Measurements from ENCODE around the gene VPS8.

The VPS8 gene

GRCh38 chr3:184784731-184785500 is 27.1 kb upstream of the VPS8 start:
- TF ChIP-seq ZBTB48 (tag by site-specific recombination; IDR thresholded peaks at IDR 0.05) (no peak), SCRT2 (tag by site-specific recombination; IDR thresholded peaks at IDR 0.05) (no peak), ZBTB6 (tag by site-specific recombination; IDR thresholded peaks at IDR 0.05) (no peak), KLF8 (tag by site-specific recombination; IDR thresholded peaks at IDR 0.05) (no peak), INSM2 (tag by site-specific recombination; IDR thresholded peaks at IDR 0.05) (no peak), ZNF391 (tag by site-specific recombination; IDR thresholded peaks at IDR 0.05; ENCODE audit: borderline replicate concordance, low read depth) (no peak), ZNF214 (tag by site-specific recombination; IDR thresholded peaks at IDR 0.05; ENCODE audit: borderline replicate concordance) (no peak)
- Histone ChIP-seq H3K4me1 (ENCODE audit: control insufficient read depth, insufficient read depth, low read length) (no peaks in the 10 kb centered on the region), H3K9me3 (ENCODE audit: control insufficient read depth, insufficient read depth, low read depth, low read length) (no peaks in the 10 kb centered on the region), H3K4me3 (ENCODE audit: low read depth, low read length) (no peak overlapping the region), H3K27ac (ENCODE audit: extremely low read depth, low read depth, low read length) (no peak overlapping the region), H3K36me3 (ENCODE audit: control insufficient read depth in 2 of 2, insufficient read depth in 1 of 2, low read length in 2 of 2) (no peaks in the 10 kb centered on the region)
- CTCF ChIA-PET: interaction anchor here (0.6 to 0.9 kb wide), 2 partner anchors 23 to 56 kb away, joined by 3 to 5 read pairs; no protein-coding TSS in a partner anchor
- POLR2A ChIA-PET: interaction anchor here (0.5 kb wide), 1 partner anchor 75 kb away, joined by 3 read pairs; no protein-coding TSS in a partner anchor

DNA sequence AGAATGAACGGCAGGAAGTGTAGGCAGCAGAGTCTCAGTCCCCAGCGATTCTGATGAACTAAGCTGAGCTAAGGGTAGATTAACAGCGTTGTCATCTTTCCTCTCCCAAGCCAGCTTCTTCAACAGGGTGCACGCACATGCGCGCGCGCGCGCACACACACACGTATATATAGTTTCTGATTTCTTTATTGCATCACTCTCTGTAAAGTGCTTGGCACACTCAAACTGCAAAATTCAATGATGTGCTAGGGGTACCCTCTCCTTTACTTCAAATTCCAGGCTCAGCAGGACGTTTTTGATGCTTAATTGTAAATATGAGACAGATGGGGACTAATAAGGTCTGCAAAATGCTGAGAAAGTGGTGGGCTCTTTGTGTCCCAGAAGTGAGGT is 26.1 kb upstream of the VPS8 start:
- TF ChIP-seq ZNF623 (tag by site-specific recombination; IDR thresholded peaks at IDR 0.05): no peak
- TF ChIP-seq, protein P1, sequence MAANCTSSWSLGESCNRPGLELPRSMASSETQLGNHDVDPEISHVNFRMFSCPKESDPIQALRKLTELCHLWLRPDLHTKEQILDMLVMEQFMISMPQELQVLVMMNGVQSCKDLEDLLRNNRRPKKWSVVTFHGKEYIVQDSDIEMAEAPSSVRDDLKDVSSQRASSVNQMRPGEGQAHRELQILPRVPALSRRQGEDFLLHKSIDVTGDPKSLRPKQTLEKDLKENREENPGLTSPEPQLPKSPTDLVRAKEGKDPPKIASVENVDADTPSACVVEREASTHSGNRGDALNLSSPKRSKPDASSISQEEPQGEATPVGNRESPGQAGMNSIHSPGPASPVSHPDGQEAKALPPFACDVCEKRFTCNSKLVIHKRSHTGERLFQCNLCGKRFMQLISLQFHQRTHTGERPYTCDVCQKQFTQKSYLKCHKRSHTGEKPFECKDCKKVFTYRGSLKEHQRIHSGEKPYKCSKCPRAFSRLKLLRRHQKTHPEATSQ (tag by site-specific recombination; IDR thresholded peaks at IDR 0.05): no peak
- TF ChIP-seq ZNF133 (tag by site-specific recombination; IDR thresholded peaks at IDR 0.05): no peak
- TF ChIP-seq ZNF23 (tag by site-specific recombination; IDR thresholded peaks at IDR 0.05; ENCODE audit: borderline replicate concordance): no peak
- TF ChIP-seq ZNF692 (tag by site-specific recombination; IDR thresholded peaks at IDR 0.05): no peak
- no peak for TF ChIP-seq ZNF311 (tag by site-specific recombination; IDR thresholded peaks at IDR 0.05; ENCODE audit: borderline replicate concordance)
- TF ChIP-seq ZNF274 (IDR thresholded peaks at IDR 0.05; ENCODE audit: low read length): no peak
- no peak for TF ChIP-seq ZNF274 (tag by site-specific recombination; IDR thresholded peaks at IDR 0.05; ENCODE audit: borderline replicate concordance)
- no peak for TF ChIP-seq ZNF394 (tag by site-specific recombination; IDR thresholded peaks at IDR 0.05; ENCODE audit: borderline replicate concordance)
- TF ChIP-seq ZNF560 (tag by site-specific recombination; IDR thresholded peaks at IDR 0.05; ENCODE audit: borderline replicate concordance): no peak
- no peak for TF ChIP-seq ZNF169 (tag by site-specific recombination; IDR thresholded peaks at IDR 0.05)
- TF ChIP-seq ZNF341 (tag by site-specific recombination; IDR thresholded peaks at IDR 0.05; ENCODE audit: low read depth): no peak
- no peak for TF ChIP-seq ZNF138 (tag by site-specific recombination; IDR thresholded peaks at IDR 0.05; ENCODE audit: borderline replicate concordance)
- no peak for TF ChIP-seq ZNF26 (tag by site-specific recombination; IDR thresholded peaks at IDR 0.05)
- no peak for TF ChIP-seq ZNF701 (tag by site-specific recombination; IDR thresholded peaks at IDR 0.05)
- no peak for TF ChIP-seq MZF1 (tag by site-specific recombination; IDR thresholded peaks at IDR 0.05; ENCODE audit: borderline replicate concordance)
- TF ChIP-seq ZNF416 (tag by site-specific recombination; IDR thresholded peaks at IDR 0.05): no peak
- no peak for TF ChIP-seq ZNF404 (tag by site-specific recombination; IDR thresholded peaks at IDR 0.05)
- TF ChIP-seq MEIS1 (CRISPR knock-in tag; IDR thresholded peaks at IDR 0.05; ENCODE audit: borderline replicate concordance): no peak
- TF ChIP-seq ZBTB20 (tag by site-specific recombination; IDR thresholded peaks at IDR 0.05): no peak
- TF ChIP-seq ZNF544 (tag by site-specific recombination; IDR thresholded peaks at IDR 0.05): no peak
- POLR2A ChIA-PET: no interaction called here
- Histone ChIP-seq H3K4me1 (ENCODE audit: control insufficient read depth, insufficient read depth, low read length) (no peaks in the 10 kb centered on the region), H3K27ac (ENCODE audit: extremely low read depth, low read depth, low read length) (no peak overlapping the region), H3K4me3 (ENCODE audit: low read depth, low read length) (no peak overlapping the region), H3K36me3 (ENCODE audit: control insufficient read depth in 2 of 2, insufficient read depth in 1 of 2, low read length in 2 of 2) (no peaks in the 10 kb centered on the region), H3K9me3 (ENCODE audit: control insufficient read depth, insufficient read depth, low read depth, low read length) (no peaks in the 10 kb centered on the region)
- CTCF ChIA-PET: interaction anchor here (0.9 kb wide), 1 partner anchor 22 kb away, joined by 3 read pairs; no protein-coding TSS in a partner anchor

Measured in HEK293 (cell line).